Body of pancreas (tissue), 4 donors: Measurements from ENCODE around the gene FGF12.

Source experiments
- POLR2A ChIP-seq, 3 donors: fragments of 450-650 bp; IDR thresholded peaks; one replicate each; pipeline ENCODE4 v1.6.1; 2016; ENCODE audit warnings: antibody characterized with exemption in 3 of 3, mild to moderate bottlenecking in 2 of 3
- TF ChIP-seq, protein P1 (sequence below), 7 experiments: fragments of 450-650 bp in 4 of 7; fragments of 200-600 bp in 3 of 7; sonication (generic) in 3 of 7; IDR thresholded peaks; one replicate each; pipeline ENCODE4 v1.5.1; 2016 to 2019; ENCODE audit warnings: antibody characterized with exemption in 7 of 7

DNA sequence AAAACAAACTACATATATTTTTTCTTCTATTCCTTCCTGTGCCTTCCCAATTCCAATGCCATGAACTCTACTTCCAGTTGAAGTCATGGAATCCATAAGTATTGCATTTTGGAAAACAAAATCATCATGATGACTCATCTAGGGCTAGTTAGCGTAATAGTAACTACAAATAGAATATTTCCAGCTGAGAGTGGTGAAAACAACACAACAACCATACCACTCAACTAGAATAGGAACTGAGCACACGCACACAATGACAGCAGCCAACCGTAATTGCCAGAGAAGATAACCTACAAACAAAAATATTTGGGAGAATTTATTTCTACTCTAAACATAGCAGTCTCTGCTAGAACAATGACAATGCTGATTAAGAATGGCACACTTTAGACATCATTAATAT, 225.9 kb downstream of the FGF12 start:
- TF ChIP-seq, protein P1, sequence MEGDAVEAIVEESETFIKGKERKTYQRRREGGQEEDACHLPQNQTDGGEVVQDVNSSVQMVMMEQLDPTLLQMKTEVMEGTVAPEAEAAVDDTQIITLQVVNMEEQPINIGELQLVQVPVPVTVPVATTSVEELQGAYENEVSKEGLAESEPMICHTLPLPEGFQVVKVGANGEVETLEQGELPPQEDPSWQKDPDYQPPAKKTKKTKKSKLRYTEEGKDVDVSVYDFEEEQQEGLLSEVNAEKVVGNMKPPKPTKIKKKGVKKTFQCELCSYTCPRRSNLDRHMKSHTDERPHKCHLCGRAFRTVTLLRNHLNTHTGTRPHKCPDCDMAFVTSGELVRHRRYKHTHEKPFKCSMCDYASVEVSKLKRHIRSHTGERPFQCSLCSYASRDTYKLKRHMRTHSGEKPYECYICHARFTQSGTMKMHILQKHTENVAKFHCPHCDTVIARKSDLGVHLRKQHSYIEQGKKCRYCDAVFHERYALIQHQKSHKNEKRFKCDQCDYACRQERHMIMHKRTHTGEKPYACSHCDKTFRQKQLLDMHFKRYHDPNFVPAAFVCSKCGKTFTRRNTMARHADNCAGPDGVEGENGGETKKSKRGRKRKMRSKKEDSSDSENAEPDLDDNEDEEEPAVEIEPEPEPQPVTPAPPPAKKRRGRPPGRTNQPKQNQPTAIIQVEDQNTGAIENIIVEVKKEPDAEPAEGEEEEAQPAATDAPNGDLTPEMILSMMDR (IDR thresholded peaks at IDR 0.05), result no peak
- TF ChIP-seq POLR2A (IDR thresholded peaks at IDR 0.05), result no peak
